ENCODE data around the gene CBX5.

DNA sequence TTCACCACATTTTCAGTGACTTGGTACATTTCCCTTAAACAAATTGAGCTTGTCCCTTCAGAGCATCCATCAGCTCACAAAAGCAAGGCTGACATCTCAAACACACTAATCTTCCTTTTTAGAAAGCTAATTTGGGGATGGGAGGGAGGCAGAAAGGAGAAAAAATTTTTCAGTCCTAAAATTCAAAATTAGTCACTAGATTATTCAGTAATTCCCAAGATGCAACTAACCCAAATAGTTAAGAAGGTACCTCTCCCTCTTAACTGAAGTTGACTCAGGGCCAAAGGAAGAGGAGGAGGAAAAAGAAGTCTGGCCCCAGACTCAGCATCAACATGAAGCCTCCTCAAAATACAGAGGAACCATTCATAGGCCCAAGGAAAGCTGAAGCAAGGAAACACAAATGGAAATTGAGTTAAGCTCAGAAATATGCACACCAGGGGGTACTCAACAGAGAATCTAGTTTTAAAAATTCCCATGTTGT, 21.7 kb downstream of the CBX5 start:
- TF ChIP-seq, protein P1, sequence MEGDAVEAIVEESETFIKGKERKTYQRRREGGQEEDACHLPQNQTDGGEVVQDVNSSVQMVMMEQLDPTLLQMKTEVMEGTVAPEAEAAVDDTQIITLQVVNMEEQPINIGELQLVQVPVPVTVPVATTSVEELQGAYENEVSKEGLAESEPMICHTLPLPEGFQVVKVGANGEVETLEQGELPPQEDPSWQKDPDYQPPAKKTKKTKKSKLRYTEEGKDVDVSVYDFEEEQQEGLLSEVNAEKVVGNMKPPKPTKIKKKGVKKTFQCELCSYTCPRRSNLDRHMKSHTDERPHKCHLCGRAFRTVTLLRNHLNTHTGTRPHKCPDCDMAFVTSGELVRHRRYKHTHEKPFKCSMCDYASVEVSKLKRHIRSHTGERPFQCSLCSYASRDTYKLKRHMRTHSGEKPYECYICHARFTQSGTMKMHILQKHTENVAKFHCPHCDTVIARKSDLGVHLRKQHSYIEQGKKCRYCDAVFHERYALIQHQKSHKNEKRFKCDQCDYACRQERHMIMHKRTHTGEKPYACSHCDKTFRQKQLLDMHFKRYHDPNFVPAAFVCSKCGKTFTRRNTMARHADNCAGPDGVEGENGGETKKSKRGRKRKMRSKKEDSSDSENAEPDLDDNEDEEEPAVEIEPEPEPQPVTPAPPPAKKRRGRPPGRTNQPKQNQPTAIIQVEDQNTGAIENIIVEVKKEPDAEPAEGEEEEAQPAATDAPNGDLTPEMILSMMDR (IDR thresholded peaks at IDR 0.05; ENCODE audit: low read length), result no peak
- TF ChIP-seq EZH2 (IDR thresholded peaks at IDR 0.05; ENCODE audit: borderline replicate concordance, low read length), result no peak
